ENCODE measurements around the gene EFHB.

DNA sequence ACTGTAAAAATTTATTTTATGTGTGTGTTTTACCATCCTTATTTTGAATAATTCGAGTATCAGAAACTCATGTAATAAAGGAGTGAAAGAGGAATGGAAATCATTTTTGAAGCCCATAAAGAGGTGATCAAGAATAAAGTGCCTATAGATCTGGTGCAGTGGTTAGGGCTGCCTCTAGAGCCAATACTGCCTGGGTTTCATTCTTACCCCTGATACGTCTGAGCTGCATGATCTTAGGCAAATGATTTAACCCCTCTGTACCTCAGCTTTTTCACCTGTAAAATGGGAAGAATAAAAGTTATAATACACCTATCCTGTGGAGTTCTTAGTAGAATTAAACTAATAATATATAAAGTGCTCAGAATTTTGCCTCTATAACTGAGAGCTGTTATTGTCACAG lies 30.4 kb downstream of the EFHB start:
- no peak for TF ChIP-seq POLR2A (IDR thresholded peaks at IDR 0.05)
- TF ChIP-seq, protein P1, sequence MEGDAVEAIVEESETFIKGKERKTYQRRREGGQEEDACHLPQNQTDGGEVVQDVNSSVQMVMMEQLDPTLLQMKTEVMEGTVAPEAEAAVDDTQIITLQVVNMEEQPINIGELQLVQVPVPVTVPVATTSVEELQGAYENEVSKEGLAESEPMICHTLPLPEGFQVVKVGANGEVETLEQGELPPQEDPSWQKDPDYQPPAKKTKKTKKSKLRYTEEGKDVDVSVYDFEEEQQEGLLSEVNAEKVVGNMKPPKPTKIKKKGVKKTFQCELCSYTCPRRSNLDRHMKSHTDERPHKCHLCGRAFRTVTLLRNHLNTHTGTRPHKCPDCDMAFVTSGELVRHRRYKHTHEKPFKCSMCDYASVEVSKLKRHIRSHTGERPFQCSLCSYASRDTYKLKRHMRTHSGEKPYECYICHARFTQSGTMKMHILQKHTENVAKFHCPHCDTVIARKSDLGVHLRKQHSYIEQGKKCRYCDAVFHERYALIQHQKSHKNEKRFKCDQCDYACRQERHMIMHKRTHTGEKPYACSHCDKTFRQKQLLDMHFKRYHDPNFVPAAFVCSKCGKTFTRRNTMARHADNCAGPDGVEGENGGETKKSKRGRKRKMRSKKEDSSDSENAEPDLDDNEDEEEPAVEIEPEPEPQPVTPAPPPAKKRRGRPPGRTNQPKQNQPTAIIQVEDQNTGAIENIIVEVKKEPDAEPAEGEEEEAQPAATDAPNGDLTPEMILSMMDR (IDR thresholded peaks at IDR 0.05 in 4 of 5, conservative IDR thresholded peaks at IDR 0.05 in 1 of 5) = no peak

Data from gastrocnemius medialis (tissue), 4 donors.